ENCODE measurements around the gene ENPP4. TPM values are rescaled to one million over a fixed set of nuclear protein-coding genes. Genes with fewer than 3 reads are reported as not detected.
"Not testable (repeated sequence)": the region's sequence is repeated elsewhere in the genome, so short reads cannot be mapped to it uniquely, and the experiment has no call there.

ENPP4 gene
- total and polyA plus RNA-seq, 2 experiments from 2014 or later: 5.8 to 7.5 TPM

GRCh38 chr6:46116289-46116688 is 13.5 kb upstream of the ENPP4 start:
- Histone ChIP-seq H3K9me3 (ENCODE audit: low read depth) (no peaks in the 10 kb centered on the region), H3K36me3 (no peaks in the 10 kb centered on the region), H3K27ac (no peak overlapping the region), H3K27me3 (no peaks in the 10 kb centered on the region), H3K4me3 (no peak overlapping the region), H3K4me1 (ENCODE audit: low read depth) (no peaks in the 10 kb centered on the region)
- TF ChIP-seq CTCF (IDR thresholded peaks at IDR 0.05; ENCODE audit: low read depth, low read length): no peak
- DNase-seq (ENCODE audit: low read depth in 1 of 2, low spot score in 1 of 2): no peak

- H3K9me3 ChIP-seq (ENCODE audit: low read depth): no peaks in the 10 kb centered on the region
- H3K36me3 ChIP-seq: no peaks in the 10 kb centered on the region
- H3K27me3 ChIP-seq: no peaks in the 10 kb centered on the region
- DNase-seq (ENCODE audit: low read depth in 1 of 2, low spot score in 1 of 2): no peak
- H3K27ac ChIP-seq: no peak overlapping the region
- H3K4me1 ChIP-seq (ENCODE audit: low read depth): no peaks in the 10 kb centered on the region
- no peak for TF ChIP-seq CTCF (IDR thresholded peaks at IDR 0.05; ENCODE audit: low read depth, low read length)
- H3K4me3 ChIP-seq: no peak overlapping the region
Measured at GRCh38 chr6:46118157-46118556, 11.6 kb upstream of the ENPP4 start.

- H3K27ac ChIP-seq: no peak overlapping the region
- DNase-seq (ENCODE audit: low read depth in 1 of 2, low spot score in 1 of 2): no peak
- H3K27me3 ChIP-seq: no peaks in the 10 kb centered on the region
- H3K36me3 ChIP-seq: no peaks in the 10 kb centered on the region
- no peaks in the 10 kb centered on the region for H3K4me1 ChIP-seq (ENCODE audit: low read depth)
- no peak for TF ChIP-seq CTCF (IDR thresholded peaks at IDR 0.05; ENCODE audit: low read depth, low read length)
- H3K9me3 ChIP-seq (ENCODE audit: low read depth): no peaks in the 10 kb centered on the region
- H3K4me3 ChIP-seq: no peak overlapping the region
Measured at GRCh38 chr6:46118836-46119235, 11.0 kb upstream of the ENPP4 start.

GRCh38 chr6:46119679-46120078 is 10.1 kb upstream of the ENPP4 start:
- not testable (repeated sequence) for H3K4me1 ChIP-seq (ENCODE audit: low read depth); H3K27me3 ChIP-seq; H3K27ac ChIP-seq; H3K9me3 ChIP-seq (ENCODE audit: low read depth); H3K36me3 ChIP-seq; DNase-seq (ENCODE audit: low read depth in 1 of 2, low spot score in 1 of 2); H3K4me3 ChIP-seq

- H3K4me3 ChIP-seq: no peak overlapping the region
Measured at GRCh38 chr6:46128476-46128875, 1.3 kb upstream of the ENPP4 start.

GRCh38 chr6:46129291-46129628 is 529 bp upstream of the ENPP4 start:
- DNase-seq (ENCODE audit: low read depth in 1 of 2, low spot score in 1 of 2): no peak
- H3K27ac ChIP-seq: no peak overlapping the region
- no peak for TF ChIP-seq CTCF (IDR thresholded peaks at IDR 0.05; ENCODE audit: low read depth, low read length)
- H3K4me3 ChIP-seq: peak overlapping the region; percentile 45
- H3K4me1 ChIP-seq (ENCODE audit: low read depth): peaks cover 4% of the 10 kb centered on the region
- peaks cover 34% of the 10 kb centered on the region for H3K27me3 ChIP-seq
- no peaks in the 10 kb centered on the region for H3K9me3 ChIP-seq (ENCODE audit: low read depth)
- no peaks in the 10 kb centered on the region for H3K36me3 ChIP-seq

More at GRCh38 chr6:46128476-46128875, 1.3 kb upstream of the ENPP4 start:
- no peaks in the 10 kb centered on the region for H3K36me3 ChIP-seq
- H3K9me3 ChIP-seq (ENCODE audit: low read depth): no peaks in the 10 kb centered on the region
- H3K27me3 ChIP-seq: peaks cover 34% of the 10 kb centered on the region
- H3K27ac ChIP-seq: no peak overlapping the region
- H3K4me1 ChIP-seq (ENCODE audit: low read depth): peaks cover 4% of the 10 kb centered on the region
- no peak for TF ChIP-seq CTCF (IDR thresholded peaks at IDR 0.05; ENCODE audit: low read depth, low read length)
- no peak for DNase-seq (ENCODE audit: low read depth in 1 of 2, low spot score in 1 of 2)

All from cardiac muscle cell (in vitro differentiated cells and primary cell).